SKM-1 treated with dmso at 0.1 percent for 144 hours (cell line): ENCODE results near the gene RNASE2.
A peak's percentile ranks its signal among the peaks of the same experiment; 100 is the strongest.
"Not testable (repeated sequence)": the region's sequence is repeated elsewhere in the genome, so short reads cannot be mapped to it uniquely, and the experiment has no call there.

Experiments used
- DNase-seq: peaks from one replicate; lab custom pipeline; 2025; ENCODE audit not compliant: unreplicated experiment; lab: John Stamatoyannopoulos, UW

The RNASE2 gene

DNA sequence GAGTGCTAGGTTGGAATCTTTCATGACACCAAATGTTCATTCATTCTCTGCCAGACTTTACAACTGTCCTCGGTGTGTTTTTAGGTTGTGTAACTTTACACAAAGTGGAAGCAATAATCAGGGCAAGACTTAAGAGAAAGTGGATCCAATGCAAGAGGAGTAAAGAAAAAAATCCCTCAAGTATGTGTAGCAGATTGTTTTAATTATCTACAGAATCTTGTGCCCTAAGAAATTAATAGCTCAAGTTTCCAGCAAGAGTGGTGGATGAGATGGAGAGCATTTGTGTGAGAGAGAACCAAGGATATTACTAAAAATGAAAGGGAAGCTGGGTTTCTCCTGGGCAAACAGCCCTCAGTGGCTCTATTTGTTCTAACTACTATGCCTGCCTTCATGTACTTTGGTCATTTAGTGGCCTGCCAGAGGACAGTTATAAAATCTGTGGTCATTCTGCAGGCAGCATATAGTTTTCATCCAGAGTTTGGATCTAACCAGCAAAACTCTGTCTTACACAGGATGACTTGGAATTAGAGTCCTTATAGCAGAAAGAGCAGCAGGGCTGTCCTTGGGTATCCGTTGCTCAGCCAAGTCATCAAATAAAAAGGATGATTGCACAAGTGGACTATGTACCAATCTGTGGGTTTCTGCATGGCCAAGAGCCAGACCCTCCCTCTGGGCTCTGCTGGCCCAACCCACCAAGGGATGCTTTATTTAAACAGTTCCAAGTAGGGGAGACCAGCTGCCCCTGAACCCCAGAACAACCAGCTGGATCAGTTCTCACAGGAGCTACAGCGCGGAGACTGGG lies at the start of gene RNASE2:
RNASE2 (plus strand) TSS at position 752 of the 802 bp plus-strand sequence. CDS start 285 bp downstream, outside the sequence.
- DNase-seq: peak; percentile 58

DNA sequence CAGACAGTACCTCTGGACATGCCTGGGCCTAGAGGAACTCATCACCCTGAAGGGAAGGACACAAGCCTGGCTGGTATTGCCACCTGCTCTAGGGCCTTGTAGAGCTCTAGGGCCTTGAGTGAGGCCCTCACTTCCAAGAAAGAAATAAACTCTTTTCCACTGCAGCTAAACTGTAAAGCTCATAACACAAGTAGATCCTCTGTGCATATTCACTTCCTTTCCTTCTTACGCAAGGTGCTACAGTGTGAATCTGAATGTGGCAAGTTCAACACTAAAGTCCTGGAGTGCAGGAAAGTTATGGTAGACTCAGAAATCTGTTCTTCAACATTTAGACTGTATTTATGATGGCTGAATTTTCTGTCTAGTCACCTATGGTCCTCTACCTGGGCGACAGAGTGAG lies 49.6 kb upstream of the RNASE2 start:
- DNase-seq: peak; percentile 22

DNA sequence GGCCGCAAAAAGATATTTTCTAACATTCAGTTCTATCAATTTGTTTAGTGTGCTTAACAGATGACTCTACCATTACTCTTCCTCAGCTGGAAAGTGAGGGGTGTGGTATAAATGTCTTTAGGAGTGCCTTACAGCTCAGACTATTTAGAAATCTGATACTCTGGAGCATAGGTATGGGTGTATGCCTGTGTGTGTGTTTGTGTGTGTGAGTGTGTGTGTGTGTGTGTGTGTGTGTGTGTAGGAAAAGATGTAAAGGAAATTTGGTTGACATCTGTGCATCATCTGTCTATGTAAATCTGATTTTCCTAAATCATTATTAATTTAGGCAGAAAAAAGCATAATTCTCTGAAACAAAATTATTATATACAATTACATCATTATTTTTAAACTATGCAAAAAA lies 48.1 kb upstream of the RNASE2 start:
- DNase-seq: no peak

DNA sequence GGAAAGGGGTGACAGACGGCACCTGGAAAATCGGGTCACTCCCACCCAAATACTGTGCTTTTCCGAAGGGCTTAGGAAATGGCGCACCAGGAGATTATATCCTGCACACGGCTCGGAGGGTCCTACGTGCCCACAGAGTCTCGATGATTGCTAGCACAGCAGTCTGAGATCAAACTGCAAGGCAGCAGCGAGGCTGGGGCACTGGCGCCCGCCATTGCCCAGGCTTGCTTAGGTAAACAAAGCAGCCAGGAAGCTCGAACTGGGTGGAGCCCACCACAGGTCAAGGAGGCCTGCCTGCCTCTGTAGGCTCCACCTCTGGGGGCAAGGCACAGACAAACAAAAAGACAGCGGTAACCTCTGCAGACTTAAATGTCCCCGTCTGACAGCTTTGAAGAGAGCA lies 44.5 kb upstream of the RNASE2 start:
- not testable (repeated sequence) for DNase-seq

DNA sequence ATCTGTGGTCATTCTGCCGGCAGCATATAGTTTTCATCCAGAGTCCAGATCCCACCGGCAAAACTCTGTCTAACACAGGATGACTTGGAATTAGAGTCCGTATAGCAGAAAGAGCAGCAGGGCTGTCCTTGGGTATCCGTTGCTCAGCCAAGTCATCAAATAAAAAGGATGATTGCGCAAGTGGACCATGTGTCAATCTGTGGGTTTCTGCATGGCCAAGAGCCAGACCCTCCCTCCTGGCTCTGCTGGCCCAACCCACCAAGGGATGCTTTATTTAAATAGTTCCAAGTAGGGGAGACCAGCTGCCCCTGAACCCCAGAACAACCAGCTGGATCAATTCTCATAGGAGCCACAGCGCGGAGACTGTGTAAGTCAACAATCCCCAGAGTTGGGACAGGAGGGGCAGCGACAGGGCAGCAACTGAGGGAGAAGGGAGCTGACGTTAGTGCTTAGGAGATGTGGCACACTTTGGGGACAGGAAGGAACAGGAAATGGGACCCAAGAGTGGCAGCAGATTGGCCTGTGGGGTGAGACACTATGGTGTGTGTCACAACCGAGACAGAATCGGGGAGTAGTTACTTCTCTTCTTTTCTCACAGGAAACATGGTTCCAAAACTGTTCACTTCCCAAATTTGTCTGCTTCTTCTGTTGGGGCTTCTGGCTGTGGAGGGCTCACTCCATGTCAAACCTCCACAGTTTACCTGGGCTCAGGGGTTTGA lies 36.1 kb upstream of the RNASE2 start:
- DNase-seq: not testable (repeated sequence)

DNA sequence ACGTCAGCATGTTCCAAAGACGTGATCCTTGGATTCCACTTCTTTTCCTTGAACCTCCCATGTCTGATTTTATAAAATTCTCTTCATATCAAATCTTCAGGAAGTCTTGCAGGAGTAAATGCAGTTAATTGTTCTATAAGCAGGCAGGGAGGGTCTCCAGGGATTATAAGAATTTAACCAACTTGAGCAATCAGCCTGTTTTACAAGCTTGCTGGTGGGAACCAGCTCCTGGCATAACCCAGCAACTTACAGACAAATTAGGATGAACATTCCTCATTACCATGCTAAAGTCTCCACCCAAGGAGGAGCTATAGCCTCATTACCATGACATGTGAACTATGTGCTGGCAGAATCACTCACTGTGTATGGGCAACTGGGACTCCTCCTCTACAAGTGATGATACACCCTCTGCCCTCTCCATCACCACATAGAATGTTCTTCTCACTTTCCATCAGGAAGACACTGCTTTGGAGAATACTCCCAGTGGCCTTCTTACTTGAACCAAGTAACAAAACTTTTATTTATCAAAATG lies 31.5 kb upstream of the RNASE2 start:
- DNase-seq: not testable (repeated sequence)

DNA sequence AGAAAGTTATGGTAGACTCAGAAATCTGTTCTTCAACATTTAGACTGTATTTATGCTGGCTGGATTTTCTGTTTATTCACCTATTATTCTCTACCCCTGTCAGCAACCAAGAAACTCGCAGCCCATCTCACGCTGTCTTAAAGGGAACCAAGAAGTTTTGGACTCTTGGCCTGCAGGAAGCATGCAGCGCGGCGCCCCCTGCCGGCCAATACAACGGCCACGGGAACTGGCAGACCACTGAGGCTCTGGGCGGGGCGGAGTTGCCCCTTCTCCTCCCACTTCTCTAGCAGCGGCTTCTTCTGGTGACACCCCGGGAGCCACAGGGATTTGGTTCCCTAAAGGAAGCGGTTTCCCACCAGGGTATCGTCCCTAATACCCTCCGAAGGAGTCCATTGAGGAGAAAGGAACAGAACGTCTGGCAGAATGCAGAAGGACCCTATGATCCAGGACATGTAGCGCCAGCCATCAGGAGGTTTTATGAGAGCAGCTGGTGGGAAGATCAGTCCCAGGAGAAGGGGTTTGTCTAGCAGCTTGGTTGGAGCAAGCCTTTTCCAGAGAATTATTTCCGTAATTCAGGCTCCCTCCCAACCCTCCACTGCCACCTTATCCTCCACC lies 21.0 kb upstream of the RNASE2 start:
- no peak for DNase-seq

DNA sequence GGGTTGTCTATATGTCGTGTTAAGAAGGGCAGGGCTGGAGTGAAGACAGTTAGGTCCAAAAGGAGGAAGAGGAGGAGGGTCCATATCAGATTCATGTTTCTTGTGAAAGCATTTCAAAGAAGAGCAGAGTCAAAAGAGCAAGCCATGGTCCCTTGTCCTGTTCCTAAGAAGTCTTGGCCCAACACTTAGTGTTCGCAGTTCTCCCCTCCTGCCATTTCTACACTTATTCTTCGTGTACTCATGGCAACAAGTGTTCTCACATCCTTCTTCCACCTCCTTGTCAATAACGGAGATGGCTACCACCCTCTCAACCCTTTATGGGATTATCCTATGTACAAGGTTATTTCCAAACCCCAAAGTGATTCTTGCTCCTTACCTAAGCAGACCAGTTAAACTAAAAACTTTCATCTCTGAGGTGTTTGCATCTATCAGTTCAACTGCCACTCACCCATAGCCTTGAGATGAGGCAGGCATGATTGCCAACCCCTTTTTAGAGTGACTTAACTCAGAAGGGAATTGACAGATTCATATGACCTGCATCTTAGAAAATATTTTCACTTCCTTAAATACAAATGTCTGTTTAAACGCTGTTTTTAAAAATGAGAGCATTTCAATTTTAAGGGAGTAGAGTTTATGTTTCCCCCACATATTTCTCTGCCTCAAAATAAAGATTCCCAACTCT lies 19.8 kb upstream of the RNASE2 start:
- DNase-seq: no peak

DNA sequence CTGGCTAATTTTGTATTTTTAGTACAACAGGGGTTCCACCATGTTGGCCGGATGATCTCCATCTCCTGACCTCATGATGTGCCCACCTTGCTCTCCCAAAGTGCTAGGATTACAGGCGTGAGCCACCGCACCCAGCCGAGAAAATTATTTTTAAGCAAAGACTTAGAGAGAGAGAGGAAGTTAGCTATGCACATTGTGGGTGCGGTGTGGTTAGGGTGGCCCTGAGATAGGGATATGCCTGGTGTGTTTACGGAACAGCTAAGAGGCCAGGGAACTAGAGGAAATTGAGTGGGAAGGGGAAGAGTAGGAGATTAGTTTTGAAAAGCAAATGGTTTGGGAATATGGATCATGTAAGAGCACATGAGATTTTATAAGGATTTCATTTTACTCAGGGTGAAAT lies 10.1 kb upstream of the RNASE2 start:
- peak; percentile 28 for DNase-seq

DNA sequence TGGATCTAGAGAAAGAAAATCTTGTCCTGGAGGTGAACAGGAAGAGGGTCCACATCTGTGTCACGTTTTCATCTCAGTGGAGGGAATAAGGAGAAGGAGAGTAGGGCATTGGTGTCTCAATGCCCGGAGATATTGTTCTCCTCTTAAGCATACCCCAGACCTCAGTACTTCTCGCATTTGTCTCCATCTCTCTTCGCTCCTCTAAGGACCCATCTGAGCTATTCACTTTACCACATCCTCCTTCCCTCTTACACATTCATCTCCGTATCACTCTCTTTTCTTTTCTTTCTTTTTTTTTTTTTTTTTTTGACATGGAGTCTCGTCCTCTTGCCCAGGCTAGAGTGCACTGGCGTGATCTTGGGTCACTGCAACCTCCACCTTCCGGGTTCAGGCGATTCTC lies 8.6 kb upstream of the RNASE2 start:
- DNase-seq: not testable (repeated sequence)

DNA sequence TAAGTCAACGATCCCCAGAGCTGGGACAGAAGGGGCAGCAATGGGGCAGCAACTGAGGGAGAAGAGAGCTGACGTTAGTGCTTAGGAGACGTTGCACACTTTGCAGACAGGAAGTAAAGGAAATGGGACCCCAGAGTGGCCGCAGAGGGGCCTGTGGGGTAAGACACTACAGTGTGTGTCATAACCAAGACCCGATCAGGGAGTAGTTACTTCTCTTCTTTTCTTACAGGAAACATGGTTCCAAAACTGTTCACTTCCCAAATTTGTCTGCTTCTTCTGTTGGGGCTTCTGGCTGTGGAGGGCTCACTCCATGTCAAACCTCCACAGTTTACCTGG lies 219 bp downstream of the RNASE2 start:
- DNase-seq: peak; percentile 79

DNA sequence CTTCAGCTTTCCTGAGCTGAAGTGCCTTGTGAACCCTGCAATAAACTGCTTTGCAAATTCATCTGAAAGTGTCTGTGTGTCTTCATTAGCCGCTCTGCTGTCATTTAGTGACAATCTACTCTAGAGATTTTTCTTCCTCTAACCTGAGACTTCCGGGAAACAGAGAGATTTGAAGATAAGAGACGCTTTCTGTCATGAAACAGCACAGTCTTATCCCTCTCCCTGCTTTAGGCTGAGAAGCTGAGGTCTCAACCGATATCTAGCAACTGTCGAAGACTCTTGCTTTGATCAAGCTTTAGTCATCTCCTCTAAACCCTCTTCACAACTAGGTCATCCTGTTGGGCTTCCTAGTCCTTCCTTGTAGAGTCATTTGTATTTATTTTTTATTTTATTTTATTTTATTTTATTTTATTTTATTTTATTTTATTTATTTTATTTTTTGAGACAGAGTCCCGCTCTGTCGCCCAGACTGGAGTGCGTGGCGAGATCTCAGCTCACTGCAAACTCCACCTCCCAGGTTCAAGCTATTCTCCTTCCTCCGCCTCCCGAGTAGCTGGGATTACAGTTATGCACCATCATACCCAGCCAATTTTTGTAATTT lies 1.2 kb downstream of the RNASE2 start:
- DNase-seq: no peak

DNA sequence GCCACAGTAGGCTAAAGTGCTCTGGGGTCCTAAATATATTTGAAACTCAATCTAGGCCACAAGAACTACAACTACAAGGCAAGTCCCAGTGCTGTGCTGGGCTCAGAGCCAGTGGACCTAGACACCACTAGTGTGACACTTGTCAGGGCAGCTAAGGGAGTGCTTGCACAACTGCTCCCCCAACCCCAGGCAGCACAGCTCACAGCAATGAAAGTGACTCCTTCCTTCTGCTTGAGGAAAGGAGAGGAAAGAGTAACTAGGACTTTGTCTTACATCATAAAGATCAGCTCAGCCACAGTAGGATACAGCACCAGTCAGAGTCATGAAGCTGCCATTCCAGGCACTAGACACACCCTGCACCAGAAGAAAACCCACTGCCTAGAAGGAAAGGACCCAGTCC lies 3.7 kb downstream of the RNASE2 start:
- DNase-seq: not testable (repeated sequence)

DNA sequence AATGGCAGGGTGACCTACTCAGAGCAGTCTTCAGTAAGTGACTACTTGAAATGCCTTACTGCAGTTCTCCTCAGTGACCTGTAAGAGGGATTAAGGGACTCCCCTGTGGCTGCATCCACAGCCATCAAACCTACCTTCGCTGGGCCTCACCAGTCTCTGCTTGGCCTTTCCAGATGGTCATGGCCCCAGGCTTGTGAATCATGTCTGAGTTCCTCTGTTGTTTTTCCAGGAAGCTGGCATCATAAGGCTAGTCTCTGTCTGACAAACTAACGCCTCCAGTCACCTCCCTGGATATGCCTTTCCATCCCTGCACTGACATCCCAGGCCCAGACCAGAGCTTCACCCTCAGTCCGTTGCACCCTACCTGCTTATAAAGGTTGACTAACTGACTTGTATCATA lies 14.0 kb downstream of the RNASE2 start:
- no peak for DNase-seq

DNA sequence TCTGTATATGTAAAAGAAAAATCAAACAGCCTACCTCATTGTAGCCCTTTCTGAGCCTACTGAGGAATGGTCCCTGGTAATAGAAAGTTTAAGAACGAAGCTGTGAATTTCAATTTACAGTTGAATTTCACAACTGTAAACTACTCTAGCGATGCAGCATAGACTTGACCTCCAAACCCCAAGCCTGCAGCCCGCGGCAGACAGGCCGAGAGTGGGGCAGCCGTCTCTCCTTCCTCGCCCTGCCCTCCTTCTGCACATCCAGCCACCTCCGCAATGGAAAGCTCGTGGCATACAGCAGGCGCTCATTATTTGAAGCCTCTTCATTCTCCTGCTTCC lies 15.3 kb downstream of the RNASE2 start:
- no peak for DNase-seq

DNA sequence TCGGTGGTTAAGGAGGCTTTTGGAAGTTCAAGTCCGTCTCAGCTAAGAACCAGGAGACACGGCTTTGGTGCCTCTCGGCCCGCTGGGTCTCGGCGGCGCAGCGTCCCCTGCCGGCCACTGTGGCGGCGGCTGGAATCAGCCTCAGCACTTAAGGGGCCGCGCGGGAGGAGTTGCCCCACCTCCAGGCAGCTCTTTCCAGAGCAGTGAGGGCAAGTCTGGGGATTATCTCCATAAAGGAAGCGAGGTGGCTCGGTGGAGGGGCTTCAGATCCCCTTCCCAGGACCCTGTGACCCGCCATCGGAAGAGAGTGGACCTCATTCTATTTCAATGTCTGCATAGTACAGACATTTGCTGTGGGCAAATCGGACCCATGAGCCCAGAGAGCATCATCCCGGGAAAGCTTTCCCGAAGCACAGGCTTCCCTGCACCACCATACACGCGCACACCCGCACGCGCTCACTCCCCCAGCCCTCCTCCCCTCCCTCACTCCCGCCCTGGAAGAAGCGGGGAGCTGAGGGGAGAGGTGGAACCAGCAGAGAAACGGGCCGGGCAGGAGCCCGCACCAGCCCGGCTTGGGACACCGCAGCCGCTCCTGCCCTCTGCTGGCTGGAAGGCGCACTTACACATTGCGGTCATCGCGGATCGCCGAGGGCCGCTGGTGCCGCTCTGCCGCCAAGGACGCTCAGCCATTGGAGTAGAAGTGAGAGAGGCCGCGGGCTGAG lies 15.9 kb downstream of the RNASE2 start:
- DNase-seq: peak; percentile 55

DNA sequence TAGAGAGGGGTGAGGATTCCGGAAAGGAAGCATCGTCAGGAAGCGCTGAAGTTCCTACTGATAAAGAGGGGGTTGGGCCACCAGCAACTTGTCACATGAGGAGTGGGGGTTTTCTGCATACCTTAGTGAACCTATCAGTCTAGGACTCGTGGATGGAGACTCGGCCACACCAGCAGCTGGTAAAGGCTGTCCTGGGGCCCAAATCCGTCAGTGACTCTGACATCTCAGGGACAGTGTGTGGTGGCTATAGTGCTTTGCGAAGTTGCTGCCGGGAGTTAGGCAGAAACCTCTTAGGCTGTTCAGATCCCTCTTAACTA lies 16.4 kb downstream of the RNASE2 start:
- DNase-seq: no peak

DNA sequence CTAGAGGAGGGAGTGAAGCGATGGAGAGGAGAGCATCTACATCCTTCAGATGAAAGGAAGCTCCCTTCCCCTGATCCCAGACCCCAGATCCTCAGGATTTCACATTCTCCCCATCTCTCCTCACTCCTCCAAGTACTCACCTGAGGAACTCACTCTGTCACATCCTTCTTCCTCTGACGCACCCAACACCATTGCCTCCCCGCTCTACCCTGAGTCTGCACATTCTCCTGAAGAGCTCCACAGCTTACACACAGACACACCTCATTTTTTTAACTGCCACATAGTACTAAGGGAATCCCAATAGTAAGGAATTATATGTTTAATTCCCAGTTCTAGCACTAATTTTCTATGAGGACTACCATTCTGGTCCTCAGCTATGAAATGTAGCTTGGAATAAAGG lies 18.2 kb downstream of the RNASE2 start:
- no peak for DNase-seq

DNA sequence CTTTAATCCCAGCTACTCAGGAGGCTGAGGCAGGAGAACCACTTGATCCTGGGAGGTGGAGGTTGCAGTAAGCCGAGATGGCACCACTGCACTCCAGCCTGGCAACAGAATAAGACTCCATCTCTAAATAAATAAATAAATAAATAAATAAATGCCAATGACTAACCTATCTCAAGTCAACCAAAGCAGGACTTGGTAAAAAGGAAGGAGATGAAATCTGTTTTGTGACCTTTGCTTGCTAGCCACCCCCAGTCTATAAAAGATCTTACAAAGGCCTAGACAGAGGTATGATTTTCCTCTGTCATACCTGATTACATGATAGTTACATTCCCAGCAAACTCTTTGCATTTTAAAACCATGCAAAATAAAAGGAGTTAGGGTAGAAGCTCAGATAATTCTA lies 21.0 kb downstream of the RNASE2 start:
- no peak for DNase-seq

DNA sequence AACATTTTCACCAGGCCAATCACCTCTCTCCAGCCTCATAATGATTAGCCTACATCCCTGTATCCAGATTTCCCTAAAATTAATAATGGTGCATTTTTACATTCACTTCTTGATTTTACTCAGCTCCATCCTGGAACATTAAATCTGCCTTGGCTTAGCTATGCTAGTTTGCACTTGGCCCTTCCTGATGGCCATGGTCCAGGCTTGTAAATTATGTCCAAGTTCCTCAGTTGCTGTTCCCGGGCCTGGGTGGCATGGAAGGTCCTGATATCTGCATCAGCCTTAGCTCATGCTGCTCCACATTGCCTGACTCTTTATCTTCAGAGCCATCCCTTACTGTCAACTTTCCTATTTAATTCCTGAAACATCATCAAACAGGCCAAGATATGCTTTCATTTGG lies 23.4 kb downstream of the RNASE2 start:
- no peak for DNase-seq

DNA sequence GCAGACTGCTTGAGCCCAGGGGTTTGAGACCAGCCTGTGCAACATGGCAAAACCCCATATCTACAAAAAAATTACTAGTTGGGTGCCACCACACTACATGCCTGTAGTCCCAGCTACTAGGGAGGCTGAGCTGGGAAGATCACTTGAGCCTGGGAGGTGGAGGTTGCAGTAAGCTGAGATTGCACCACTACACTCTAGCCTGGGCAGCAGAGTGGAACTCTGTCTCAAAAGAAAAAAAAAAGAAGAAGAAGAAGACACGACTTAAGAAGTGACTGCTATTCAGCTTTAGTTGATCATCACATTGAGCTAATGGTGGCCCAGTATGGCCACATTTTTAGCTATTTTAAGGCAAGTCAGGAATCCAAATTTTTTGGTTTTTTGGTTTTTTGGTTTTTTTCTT lies 25.6 kb downstream of the RNASE2 start:
- DNase-seq: no peak
